Jurkat, Clone E6-1 (cell line): Measurements from ENCODE around the gene TMEM260.
"Not testable (repeated sequence)": the region's sequence is repeated elsewhere in the genome, so short reads cannot be mapped to it uniquely, and the experiment has no call there.

ENCODE experiments used
- DNase-seq: peaks from one replicate; pipeline ENCODE4 v3.0.0-alpha.2; 2011; ENCODE audit warnings: low read depth, low spot score
- H3K4me3 ChIP-seq: 2 replicates; pipeline ENCODE4 v1.5.1; 2011; ENCODE audit warnings: mild to moderate bottlenecking, low read length, control low read depth, moderate library complexity

Gene TMEM260

DNA sequence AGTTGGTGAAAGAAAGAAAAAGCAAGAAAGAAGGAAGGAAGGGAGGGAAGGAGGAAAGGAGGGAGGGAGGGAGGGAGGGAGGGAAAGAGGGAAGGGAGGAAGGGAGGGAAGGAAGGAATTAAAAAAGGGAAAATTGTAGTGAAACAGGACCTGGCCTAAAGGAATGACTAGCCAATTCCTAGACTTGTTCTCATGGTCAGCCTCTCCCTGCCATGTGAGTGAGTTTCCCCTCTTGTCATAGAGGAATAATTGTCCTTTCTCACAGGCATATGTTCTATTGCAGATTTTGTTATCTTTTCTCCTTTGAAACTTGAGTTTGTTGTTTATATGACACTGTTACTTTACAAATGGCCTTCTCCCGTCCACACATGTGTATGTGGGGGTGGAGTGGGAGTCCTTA, 81.9 kb downstream of the TMEM260 start:
- no peak overlapping the region for H3K4me3 ChIP-seq
- no peak for DNase-seq

DNA sequence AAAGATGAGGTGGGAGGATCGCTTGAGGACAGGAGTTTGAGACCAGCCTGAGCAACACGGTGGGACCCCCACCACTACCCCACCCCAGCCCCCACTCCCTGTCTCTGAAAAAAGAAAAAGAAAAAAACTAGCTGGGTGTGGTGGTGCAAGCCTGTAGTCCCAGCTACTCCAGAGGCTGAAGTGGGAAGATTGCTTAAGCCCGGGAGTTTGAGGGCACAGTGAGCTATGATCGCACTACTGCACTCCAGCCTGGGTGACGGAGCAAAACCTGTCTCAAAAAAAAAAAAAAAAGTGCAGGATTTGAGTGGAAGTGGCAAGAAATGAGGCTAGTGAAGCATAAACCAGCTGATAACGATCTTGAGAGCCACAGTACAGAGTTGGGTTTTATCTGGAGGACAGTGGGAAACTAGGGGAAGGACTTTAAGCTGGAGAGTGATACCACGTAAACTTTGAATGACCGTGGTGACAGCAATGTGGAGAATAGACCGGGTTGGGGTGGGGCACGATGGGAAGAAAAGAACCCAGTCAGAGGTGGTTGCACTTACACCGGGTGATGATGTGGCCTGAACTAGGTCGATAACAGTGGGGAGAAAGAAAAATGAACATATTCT, 85.3 kb downstream of the TMEM260 start:
- DNase-seq = no peak
- H3K4me3 ChIP-seq = no peak overlapping the region

DNA sequence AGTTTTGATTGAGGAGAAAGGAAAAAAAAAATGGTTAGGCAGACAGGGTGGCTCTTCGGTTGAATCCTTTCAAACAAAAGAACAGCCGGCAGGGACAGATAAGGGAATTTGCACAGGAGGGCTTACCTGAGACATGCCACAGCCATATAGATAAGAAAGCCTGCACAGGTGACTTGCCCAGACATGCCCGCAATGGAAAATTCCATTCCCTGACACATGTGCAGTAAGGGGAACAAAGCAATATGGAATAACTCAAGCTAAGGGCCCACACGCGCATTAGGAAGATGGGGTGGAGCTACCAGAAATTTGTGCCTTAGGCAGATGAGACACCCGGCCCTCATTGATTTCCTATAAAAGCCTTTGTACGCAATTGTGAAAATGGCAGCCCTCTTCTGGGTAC, 86.7 kb downstream of the TMEM260 start:
- no peak for DNase-seq
- no peak overlapping the region for H3K4me3 ChIP-seq

DNA sequence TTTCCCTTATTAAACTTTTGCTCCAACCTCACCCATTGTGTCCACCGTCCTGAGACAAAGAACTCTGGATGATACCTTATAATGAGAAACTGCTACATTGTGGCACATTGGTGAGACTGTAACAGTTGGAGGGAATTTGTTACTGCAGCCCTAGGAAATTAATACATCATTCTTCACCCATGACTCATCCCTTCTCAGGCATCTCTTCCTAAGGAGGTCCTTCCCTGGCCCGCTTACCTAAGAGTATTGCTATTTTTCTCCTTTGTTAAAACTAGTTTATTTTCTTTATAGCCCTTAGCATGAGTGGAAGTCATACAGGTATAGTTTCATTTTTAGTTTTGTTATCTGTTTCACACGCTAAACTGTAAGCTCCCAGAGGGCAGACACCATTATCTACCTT, 87.1 kb downstream of the TMEM260 start:
- no peak overlapping the region for H3K4me3 ChIP-seq
- DNase-seq = no peak

DNA sequence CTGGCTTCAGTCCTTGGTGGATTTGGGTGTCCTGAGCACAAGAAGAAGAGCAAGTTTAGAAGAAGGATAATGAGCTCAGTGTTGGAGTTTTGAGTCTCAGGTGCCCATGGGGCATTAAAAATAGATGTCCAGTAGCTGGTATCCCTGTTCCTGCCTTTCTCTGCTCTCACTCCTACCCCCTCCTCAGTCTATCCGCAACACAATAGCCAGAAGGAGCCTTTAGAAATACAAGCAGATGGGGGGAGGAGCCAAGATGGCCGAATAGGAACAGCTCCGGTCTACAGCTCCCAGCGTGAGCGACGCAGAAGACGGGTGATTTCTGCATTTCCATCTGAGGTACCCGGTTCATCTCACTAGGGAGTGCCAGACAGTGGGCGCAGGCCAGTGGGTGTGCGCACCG, 87.7 kb downstream of the TMEM260 start:
- not testable (repeated sequence) for DNase-seq, H3K4me3 ChIP-seq

DNA sequence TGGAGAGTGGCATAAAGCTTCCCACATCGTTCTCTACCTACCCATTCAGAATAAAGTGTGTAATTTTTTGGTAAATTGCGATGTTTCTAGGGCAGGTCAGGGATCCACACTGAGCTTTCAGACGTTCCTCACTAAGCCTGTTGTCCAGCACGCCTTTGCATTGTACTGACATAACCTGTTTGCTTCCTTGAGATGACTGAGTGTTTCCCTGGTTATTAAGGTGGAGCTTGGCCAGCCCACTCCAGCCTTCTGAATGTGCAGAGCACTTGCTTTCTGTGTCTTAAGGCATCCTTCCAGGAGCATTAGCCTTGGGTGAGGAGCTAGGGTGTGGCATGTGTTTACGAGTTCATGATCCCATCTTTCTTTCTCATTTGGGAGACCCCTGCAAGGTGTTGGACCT, 96.4 kb downstream of the TMEM260 start:
- no peak overlapping the region for H3K4me3 ChIP-seq
- DNase-seq = no peak

DNA sequence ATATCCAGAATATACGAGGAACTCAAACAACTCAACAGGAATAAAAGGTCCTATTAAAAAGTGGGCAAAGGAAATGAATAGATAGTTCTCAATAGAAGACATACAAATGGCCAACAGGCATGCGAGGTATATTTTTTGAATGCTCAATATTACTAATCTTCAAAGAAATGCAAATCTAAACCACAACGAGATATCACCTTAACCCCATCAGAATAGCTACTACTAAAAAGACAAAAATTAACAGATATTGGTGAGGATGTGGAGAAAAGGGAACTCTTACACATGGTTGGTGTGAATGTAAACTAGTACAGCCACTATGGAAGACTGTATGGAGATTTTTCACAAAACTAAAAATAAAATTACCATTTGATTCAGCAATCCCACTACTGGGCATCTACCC, 99.2 kb downstream of the TMEM260 start:
- no peak for DNase-seq
- H3K4me3 ChIP-seq = no peak overlapping the region

DNA sequence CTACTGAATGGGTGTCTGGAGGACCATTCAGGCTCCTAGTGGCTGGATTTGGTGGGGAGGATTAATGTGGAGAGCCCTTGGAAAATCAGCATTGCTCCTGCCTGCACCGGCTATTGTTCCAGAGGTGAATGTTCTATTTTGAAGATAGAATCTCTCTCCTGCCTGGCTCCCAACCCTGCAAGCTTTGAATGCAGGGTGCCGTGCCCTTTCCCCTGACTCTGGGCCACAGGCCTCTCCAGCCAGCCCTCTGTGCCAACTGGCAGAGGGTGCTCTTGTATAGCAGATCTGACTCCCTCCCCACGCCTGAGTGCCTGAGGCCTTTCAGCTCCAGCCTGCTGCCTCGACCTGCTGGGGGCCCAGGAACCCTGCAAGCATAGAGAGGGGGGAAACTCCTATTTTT, 106.8 kb downstream of the TMEM260 start:
- no peak for DNase-seq
- no peak overlapping the region for H3K4me3 ChIP-seq

DNA sequence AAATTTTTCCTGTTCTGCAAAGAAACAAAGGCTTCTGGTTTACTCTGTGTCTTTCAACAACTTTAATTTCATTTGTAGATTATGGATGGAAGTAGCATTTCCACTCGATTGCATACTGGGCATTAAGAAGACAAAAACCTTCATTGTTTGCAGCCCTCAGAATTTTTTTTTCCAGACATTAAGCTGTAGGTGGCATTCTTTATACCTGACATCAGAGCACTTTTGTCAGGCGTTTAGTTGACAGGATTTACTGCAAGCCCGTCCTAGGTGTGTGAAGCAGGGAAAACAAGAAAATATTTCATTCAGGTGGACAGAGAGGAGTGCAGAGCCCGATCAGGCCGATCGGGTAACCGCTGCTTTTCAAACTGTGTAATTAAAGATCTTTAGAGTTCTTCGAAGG, 107.5 kb downstream of the TMEM260 start:
- DNase-seq = no peak
- H3K4me3 ChIP-seq = no peak overlapping the region

DNA sequence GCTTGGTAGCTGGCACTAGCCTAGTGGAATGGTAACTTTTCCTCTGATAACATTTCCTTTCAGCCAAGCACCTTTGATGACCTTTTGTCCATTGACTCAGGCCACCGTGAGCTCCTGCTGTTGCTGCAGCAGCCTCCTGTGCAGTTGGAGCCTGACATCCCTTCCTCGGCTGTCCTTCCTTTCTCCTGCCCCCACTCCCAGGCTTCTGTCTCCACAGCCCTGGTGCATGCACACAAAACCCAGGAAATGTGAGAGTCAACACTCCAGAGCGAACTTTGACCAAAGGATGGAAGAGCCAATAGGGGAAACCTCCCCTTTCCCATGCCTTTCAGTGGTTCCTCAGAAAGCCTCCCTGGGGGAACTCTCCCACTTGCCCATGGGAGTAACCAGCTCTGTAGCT, 115.0 kb downstream of the TMEM260 start:
- no peak for DNase-seq
- no peak overlapping the region for H3K4me3 ChIP-seq

DNA sequence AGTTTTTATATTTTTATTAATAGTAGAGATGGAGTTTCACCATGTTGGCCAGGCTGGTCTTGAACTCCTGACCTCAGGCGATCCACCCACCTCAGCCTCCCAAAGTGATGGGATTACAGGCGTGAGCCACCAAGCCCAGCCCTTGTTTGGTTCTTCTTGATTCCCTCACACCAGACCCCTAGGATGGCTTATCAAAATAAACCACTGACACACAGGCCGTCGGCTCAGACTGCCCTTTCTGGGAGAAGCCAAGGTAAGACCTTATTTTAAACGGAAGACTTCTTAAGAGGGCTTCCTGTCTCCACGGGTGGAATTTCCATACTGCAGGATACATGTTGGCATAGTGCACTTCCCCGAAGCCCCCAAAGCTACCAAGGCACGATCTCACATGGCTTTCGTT, 115.6 kb downstream of the TMEM260 start:
- not testable (repeated sequence) for DNase-seq, H3K4me3 ChIP-seq
